ENCODE measurements around the gene DHX32.
"Not testable (repeated sequence)": the region's sequence is repeated elsewhere in the genome, so short reads cannot be mapped to it uniquely, and the experiment has no call there.

The DHX32 gene

GRCh38 chr10:125911145-125911544, 30.1 kb upstream of the DHX32 start:
- no peak for TF ChIP-seq CTCF (IDR thresholded peaks at IDR 0.05; ENCODE audit: poor library complexity, severe bottlenecking)
- Histone ChIP-seq H3K4me1 (ENCODE audit: insufficient read depth, poor library complexity, severe bottlenecking) (no peaks in the 10 kb centered on the region), H3K4me3 (ENCODE audit: severe bottlenecking) (no peak overlapping the region), H3K27me3 (ENCODE audit: insufficient read depth, poor library complexity, severe bottlenecking) (no peaks in the 10 kb centered on the region), H3K36me3 (ENCODE audit: low read depth) (no peaks in the 10 kb centered on the region), H3K9me3 (ENCODE audit: severe bottlenecking) (no peaks in the 10 kb centered on the region), H3K27ac (ENCODE audit: poor library complexity, severe bottlenecking) (no peak overlapping the region)
- DNase-seq (ENCODE audit: low spot score): no peak
- ATAC-seq (ENCODE audit: low read depth): no peak

- H3K9me3 ChIP-seq (ENCODE audit: severe bottlenecking); H3K27ac ChIP-seq (ENCODE audit: poor library complexity, severe bottlenecking); H3K27me3 ChIP-seq (ENCODE audit: insufficient read depth, poor library complexity, severe bottlenecking); H3K4me3 ChIP-seq (ENCODE audit: severe bottlenecking); ATAC-seq (ENCODE audit: low read depth); DNase-seq (ENCODE audit: low spot score); H3K36me3 ChIP-seq (ENCODE audit: low read depth); H3K4me1 ChIP-seq (ENCODE audit: insufficient read depth, poor library complexity, severe bottlenecking): not testable (repeated sequence)
Measured at GRCh38 chr10:125909491-125909890, 28.4 kb upstream of the DHX32 start.

- H3K36me3 ChIP-seq (ENCODE audit: low read depth); H3K27me3 ChIP-seq (ENCODE audit: insufficient read depth, poor library complexity, severe bottlenecking); H3K4me3 ChIP-seq (ENCODE audit: severe bottlenecking); H3K4me1 ChIP-seq (ENCODE audit: insufficient read depth, poor library complexity, severe bottlenecking); H3K27ac ChIP-seq (ENCODE audit: poor library complexity, severe bottlenecking); H3K9me3 ChIP-seq (ENCODE audit: severe bottlenecking); ATAC-seq (ENCODE audit: low read depth); DNase-seq (ENCODE audit: low spot score): not testable (repeated sequence)
Measured at GRCh38 chr10:125908813-125909212, 27.7 kb upstream of the DHX32 start.

- not testable (repeated sequence) for H3K27ac ChIP-seq (ENCODE audit: poor library complexity, severe bottlenecking); ATAC-seq (ENCODE audit: low read depth); H3K4me1 ChIP-seq (ENCODE audit: insufficient read depth, poor library complexity, severe bottlenecking); H3K36me3 ChIP-seq (ENCODE audit: low read depth); H3K9me3 ChIP-seq (ENCODE audit: severe bottlenecking); DNase-seq (ENCODE audit: low spot score); H3K27me3 ChIP-seq (ENCODE audit: insufficient read depth, poor library complexity, severe bottlenecking); H3K4me3 ChIP-seq (ENCODE audit: severe bottlenecking)
Measured at GRCh38 chr10:125907598-125907997, 26.5 kb upstream of the DHX32 start.

GRCh38 chr10:125905069-125905994, 24.2 kb upstream of the DHX32 start:
- ATAC-seq (ENCODE audit: low read depth); DNase-seq (ENCODE audit: low spot score); H3K36me3 ChIP-seq (ENCODE audit: low read depth); H3K27ac ChIP-seq (ENCODE audit: poor library complexity, severe bottlenecking); H3K9me3 ChIP-seq (ENCODE audit: severe bottlenecking); H3K4me3 ChIP-seq (ENCODE audit: severe bottlenecking); H3K27me3 ChIP-seq (ENCODE audit: insufficient read depth, poor library complexity, severe bottlenecking): not testable (repeated sequence)
- H3K4me1 ChIP-seq (ENCODE audit: insufficient read depth, poor library complexity, severe bottlenecking): peaks cover 13% of the 10 kb centered on the region

- H3K9me3 ChIP-seq (ENCODE audit: severe bottlenecking); H3K27me3 ChIP-seq (ENCODE audit: insufficient read depth, poor library complexity, severe bottlenecking); H3K36me3 ChIP-seq (ENCODE audit: low read depth); H3K4me3 ChIP-seq (ENCODE audit: severe bottlenecking): not testable (repeated sequence)
- DNase-seq (ENCODE audit: low spot score): peak; percentile 66
- 0 out of 3 replicates have a peak, but pooled peaks have one; percentile 12 for ATAC-seq (ENCODE audit: low read depth)
- Histone ChIP-seq H3K4me1 (ENCODE audit: insufficient read depth, poor library complexity, severe bottlenecking) (peaks cover 14% of the 10 kb centered on the region), H3K27ac (ENCODE audit: poor library complexity, severe bottlenecking) (peak overlapping the region; percentile 69)
Measured at GRCh38 chr10:125903135-125903640, 22.1 kb upstream of the DHX32 start.

GRCh38 chr10:125900963-125901362, 19.9 kb upstream of the DHX32 start:
- H3K36me3 ChIP-seq (ENCODE audit: low read depth); DNase-seq (ENCODE audit: low spot score); H3K4me3 ChIP-seq (ENCODE audit: severe bottlenecking); H3K9me3 ChIP-seq (ENCODE audit: severe bottlenecking); H3K27me3 ChIP-seq (ENCODE audit: insufficient read depth, poor library complexity, severe bottlenecking): not testable (repeated sequence)
- peak; percentile 62 for ATAC-seq (ENCODE audit: low read depth)
- H3K27ac ChIP-seq (ENCODE audit: poor library complexity, severe bottlenecking): peak overlapping the region; percentile 69
- H3K4me1 ChIP-seq (ENCODE audit: insufficient read depth, poor library complexity, severe bottlenecking): peaks cover 20% of the 10 kb centered on the region

- not testable (repeated sequence) for ATAC-seq (ENCODE audit: low read depth); H3K36me3 ChIP-seq (ENCODE audit: low read depth); DNase-seq (ENCODE audit: low spot score); H3K9me3 ChIP-seq (ENCODE audit: severe bottlenecking); H3K27me3 ChIP-seq (ENCODE audit: insufficient read depth, poor library complexity, severe bottlenecking)
- Histone ChIP-seq H3K4me1 (ENCODE audit: insufficient read depth, poor library complexity, severe bottlenecking) (peaks cover 30% of the 10 kb centered on the region), H3K27ac (ENCODE audit: poor library complexity, severe bottlenecking) (peak overlapping the region; percentile 79), H3K4me3 (ENCODE audit: severe bottlenecking) (peak overlapping the region; percentile 92)
Measured at GRCh38 chr10:125897317-125897716, 16.2 kb upstream of the DHX32 start.

GRCh38 chr10:125896088-125896934, 15.2 kb upstream of the DHX32 start, which contains the start of gene FANK1:
Gene FANK1 (plus strand): TSS chr10:125896564. CDS start chr10:125896643, 79 bp downstream.
- DNase-seq (ENCODE audit: low spot score): peak; percentile 88
- peak within 1 kb of the TSS; percentile 79 for H3K27ac ChIP-seq (ENCODE audit: poor library complexity, severe bottlenecking)

More at GRCh38 chr10:125896088-125896934, 15.2 kb upstream of the DHX32 start, which contains the start of gene FANK1:
- ATAC-seq (ENCODE audit: low read depth): peak; percentile 60
- not testable (repeated sequence) for H3K36me3 ChIP-seq (ENCODE audit: low read depth); H3K9me3 ChIP-seq (ENCODE audit: severe bottlenecking); H3K27me3 ChIP-seq (ENCODE audit: insufficient read depth, poor library complexity, severe bottlenecking)
- peaks cover 31% of the 10 kb centered on the region for H3K4me1 ChIP-seq (ENCODE audit: insufficient read depth, poor library complexity, severe bottlenecking)
- H3K4me3 ChIP-seq (ENCODE audit: severe bottlenecking): peak within 1 kb of the TSS; percentile 92

Measured in RWPE2 (cell line).